GM18526 (cell line): ENCODE measurements around the gene KRT33A.

Source experiments
- POLR2A ChIP-seq: IDR thresholded peaks from 3 replicates; pipeline ENCODE4 v1.6.1; 2011; ENCODE audit not compliant: insufficient read length; ENCODE audit errors: extremely low read depth

Gene KRT33A

GRCh38 chr17:41301916-41302901 lies 48.4 kb downstream of the KRT33A start, which contains the start of gene KRTAP29-1:
KRTAP29-1 (minus strand) TSS chr17:41302851; CDS start chr17:41302851, 0 bp downstream.
- TF ChIP-seq POLR2A, result no peak

- TF ChIP-seq POLR2A, result no peak
Observed at GRCh38 chr17:41301204-41301790, 49.3 kb downstream of the KRT33A start.

GRCh38 chr17:41298458-41299135 lies 52.0 kb downstream of the KRT33A start:
- TF ChIP-seq POLR2A, result no peak

- no peak for TF ChIP-seq POLR2A
Observed at GRCh38 chr17:41296846-41297245, 53.8 kb downstream of the KRT33A start.
